Right renal pelvis (tissue), 4 donors: Measurements from ENCODE around the gene ZNF423. TPM values are rescaled to one million over a fixed set of nuclear protein-coding genes. Genes with fewer than 3 reads are reported as not detected.

Source experiments
- DNase-seq, 4 donors: peaks; one replicate each; pipeline ENCODE4 v3.0.0-alpha.2; 2013; ENCODE audit warnings: low read depth in 4 of 4, low spot score in 3 of 4, missing footprints in 1 of 4
- polyA plus RNA-seq, 4 donors: library from polyadenylated mRNA; unstranded; fragments of 120-200 nt; gene quantifications; one replicate each; pipeline ENCODE4 v1.2.1, GENCODE V29; 2013; ENCODE audit not compliant: insufficient read length in 4 of 4

ZNF423 gene
- polyA plus RNA-seq, 4 donors: 26.0 to 28.4 (median 27.2) TPM

- DNase-seq: no peak
Observed at GRCh38 chr16:49473131-49473530, 382.8 kb downstream of the ZNF423 start.

GRCh38 chr16:49472598-49472997 is 383.3 kb downstream of the ZNF423 start:
- no peak for DNase-seq

- DNase-seq: no peak
Observed at GRCh38 chr16:49471038-49471727, 384.7 kb downstream of the ZNF423 start.

GRCh38 chr16:49470513-49470991 is 385.4 kb downstream of the ZNF423 start:
- DNase-seq: no peak

- no peak for DNase-seq
Observed at GRCh38 chr16:49469930-49470451, 385.9 kb downstream of the ZNF423 start.

GRCh38 chr16:49469311-49469670 is 386.6 kb downstream of the ZNF423 start:
- no peak for DNase-seq

- DNase-seq: no peak
Observed at GRCh38 chr16:49468611-49469310, 387.2 kb downstream of the ZNF423 start.

- no peak for DNase-seq
Observed at GRCh38 chr16:49467540-49468372, 388.2 kb downstream of the ZNF423 start.

- no peak for DNase-seq
Observed at GRCh38 chr16:49466881-49467280, 389.0 kb downstream of the ZNF423 start.

GRCh38 chr16:49466529-49466831 is 389.4 kb downstream of the ZNF423 start:
- no peak for DNase-seq

GRCh38 chr16:49465661-49466528 is 390.0 kb downstream of the ZNF423 start:
- DNase-seq: no peak

- no peak for DNase-seq
Observed at GRCh38 chr16:49464877-49465504, 390.9 kb downstream of the ZNF423 start.

- no peak for DNase-seq
Observed at GRCh38 chr16:49464093-49464492, 391.8 kb downstream of the ZNF423 start.

- DNase-seq: no peak
Observed at GRCh38 chr16:49463529-49463928, 392.4 kb downstream of the ZNF423 start.

GRCh38 chr16:49462989-49463371 is 392.9 kb downstream of the ZNF423 start:
- DNase-seq: no peak

- DNase-seq: no peak
Observed at GRCh38 chr16:49462362-49462988, 393.4 kb downstream of the ZNF423 start.

- no peak for DNase-seq
Observed at GRCh38 chr16:49461517-49461951, 394.4 kb downstream of the ZNF423 start.

- no peak for DNase-seq
Observed at GRCh38 chr16:49460786-49461470, 395.0 kb downstream of the ZNF423 start.
